Trophoblast cell (in vitro differentiated cells and primary cell): ENCODE results near the gene ITPRIPL2.

Source experiments
- DNase-seq, 2 donors: peaks; one replicate each; pipeline ENCODE4 v3.0.0-alpha.2; 2016
- H2AFZ ChIP-seq: 2 replicates; pipeline ENCODE4 v1.6.1; 2013; ENCODE audit warnings: low read length, moderate library complexity, mild to moderate bottlenecking; ENCODE audit not compliant: insufficient read depth, poor library complexity
- H2AK5ac ChIP-seq: 2 replicates; pipeline ENCODE4 v1.6.1; 2013; ENCODE audit warnings: mild to moderate bottlenecking, low read length
- H2BK120ac ChIP-seq: 2 replicates; pipeline ENCODE4 v1.6.1; 2013; ENCODE audit warnings: low read length, mild to moderate bottlenecking, moderate library complexity; ENCODE audit not compliant: insufficient read depth, poor library complexity
- H2BK12ac ChIP-seq: 2 replicates; pipeline ENCODE4 v1.6.1; 2013; ENCODE audit warnings: mild to moderate bottlenecking, low read length, moderate library complexity
- H2BK5ac ChIP-seq: 2 replicates; pipeline ENCODE4 v1.6.1; 2013; ENCODE audit warnings: low read length, low read depth, moderate library complexity, mild to moderate bottlenecking; ENCODE audit not compliant: poor library complexity
- H3K14ac ChIP-seq: 2 replicates; pipeline ENCODE4 v1.6.1; 2013; ENCODE audit warnings: mild to moderate bottlenecking, low read length
- H3K18ac ChIP-seq: 2 replicates; pipeline ENCODE4 v1.6.1; 2013; ENCODE audit warnings: mild to moderate bottlenecking, low read length
- H3K23ac ChIP-seq: 2 replicates; pipeline ENCODE4 v1.6.1; 2013; ENCODE audit warnings: low read length
- H3K27ac ChIP-seq: 2 replicates; pipeline ENCODE4 v1.5.1; 2013; ENCODE audit warnings: low read depth, mild to moderate bottlenecking, inconsistent platforms, low read length, moderate library complexity
- H3K27me3 ChIP-seq: 2 replicates; pipeline ENCODE4 v1.6.1; 2013; ENCODE audit warnings: inconsistent platforms, mild to moderate bottlenecking, low read length, moderate library complexity; ENCODE audit not compliant: insufficient read depth
- H3K36me3 ChIP-seq, 2 experiments: 1 replicate in 1 of 2; 2 replicates in 1 of 2; pipeline ENCODE4 v1.6.1; 2013; ENCODE audit warnings: low read length in 2 of 2, mild to moderate bottlenecking in 2 of 2, moderate library complexity in 1 of 2; ENCODE audit not compliant: insufficient read depth in 2 of 2, control insufficient read depth in 1 of 2
- H3K4ac ChIP-seq: 2 replicates; pipeline ENCODE4 v1.6.1; 2013; ENCODE audit warnings: low read depth, mild to moderate bottlenecking, low read length, moderate library complexity
- H3K4me1 ChIP-seq, 2 experiments: 1 replicate in 1 of 2; 2 replicates in 1 of 2; pipeline ENCODE4 v1.6.1; 2013; ENCODE audit warnings: low read length in 2 of 2, mild to moderate bottlenecking in 2 of 2, moderate library complexity in 1 of 2; ENCODE audit not compliant: insufficient read depth in 2 of 2, control insufficient read depth in 1 of 2
- H3K4me2 ChIP-seq: 2 replicates; pipeline ENCODE4 v1.6.1; 2013; ENCODE audit warnings: inconsistent platforms, mild to moderate bottlenecking, low read length, moderate library complexity
- H3K4me3 ChIP-seq: 2 replicates; pipeline ENCODE4 v1.5.1; 2013; ENCODE audit warnings: mild to moderate bottlenecking, low read depth, low read length, inconsistent platforms
- H3K79me1 ChIP-seq: one replicate; pipeline ENCODE4 v1.6.1; 2013; ENCODE audit warnings: low read length
- H3K79me2 ChIP-seq: 2 replicates; pipeline ENCODE4 v1.6.1; 2013; ENCODE audit warnings: low read length, mild to moderate bottlenecking; ENCODE audit not compliant: control insufficient read depth, insufficient read depth, poor library complexity
- H3K9ac ChIP-seq: 2 replicates; pipeline ENCODE4 v1.6.1; 2013; ENCODE audit warnings: mild to moderate bottlenecking, low read length
- H3K9me3 ChIP-seq: 2 replicates; pipeline ENCODE4 v1.6.1; 2013; ENCODE audit warnings: low read depth, mild to moderate bottlenecking, control low read depth, inconsistent platforms, low read length; ENCODE audit not compliant: insufficient read depth
- H4K12ac ChIP-seq: 2 replicates; pipeline ENCODE4 v1.6.1; 2013; ENCODE audit warnings: low read depth, mild to moderate bottlenecking, low read length, moderate library complexity
- H4K8ac ChIP-seq: 2 replicates; pipeline ENCODE4 v1.6.1; 2013; ENCODE audit warnings: low read depth, mild to moderate bottlenecking, low read length, moderate library complexity
- H4K91ac ChIP-seq: one replicate; pipeline ENCODE4 v1.6.1; 2013; ENCODE audit warnings: low read depth, mild to moderate bottlenecking, low read length, moderate library complexity
- WGBS: extraction: QIAGEN DNeasy Blood & Tissue Kit; methylation state at CpG from one replicate; pipeline ENCODE4 v1.1.7; 2013; ENCODE audit warnings: missing lambda C conversion rate; ENCODE audit not compliant: insufficient read length, insufficient coverage; ENCODE audit errors: extremely low coverage; 5-methylcytosine and 5-hydroxymethylcytosine counted together

Gene ITPRIPL2

DNA sequence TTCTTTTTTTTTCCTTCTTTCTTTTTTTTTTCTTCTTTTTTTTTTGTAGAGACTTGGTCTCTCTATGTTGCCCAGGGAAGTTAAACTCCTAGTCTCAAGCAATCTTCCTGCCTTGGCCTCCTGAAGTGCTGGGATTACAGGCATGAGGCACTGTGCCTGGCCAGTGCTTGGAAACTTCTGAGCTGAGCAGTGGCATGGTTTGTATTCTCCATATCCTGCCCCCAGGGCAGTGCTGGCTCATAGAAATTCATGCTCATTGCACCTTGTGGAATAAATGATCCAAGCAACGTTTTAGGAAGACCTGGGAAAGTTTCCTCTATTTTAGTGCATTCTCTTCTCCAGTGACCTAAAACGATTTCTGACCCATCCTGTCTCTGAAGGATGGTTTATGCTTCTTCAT is 37.5 kb downstream of the ITPRIPL2 start:
- H3K4me2 ChIP-seq, result no peak overlapping the region
- H3K18ac ChIP-seq, result no peak overlapping the region
- no CpG with 5 or more reads among the region's 2 CpGs for WGBS
- no peak overlapping the region for H3K27ac ChIP-seq
- H3K27me3 ChIP-seq, result no peaks in the 10 kb centered on the region
- no peak overlapping the region for H4K91ac ChIP-seq
- no peak overlapping the region for H3K14ac ChIP-seq
- DNase-seq, result no peak
- no peak overlapping the region for H4K8ac ChIP-seq
- H3K79me2 ChIP-seq, result no peaks in the 10 kb centered on the region
- no peak overlapping the region for H2AFZ ChIP-seq
- H3K9me3 ChIP-seq, result peaks cover 4% of the 10 kb centered on the region
- H3K4me1 ChIP-seq, result no peaks in the 10 kb centered on the region
- H2BK5ac ChIP-seq, result no peak overlapping the region
- no peaks in the 10 kb centered on the region for H3K36me3 ChIP-seq
- no peak overlapping the region for H3K9ac ChIP-seq
- no peaks in the 10 kb centered on the region for H3K79me1 ChIP-seq
- no peak overlapping the region for H2AK5ac ChIP-seq
- H2BK12ac ChIP-seq, result no peak overlapping the region
- H3K23ac ChIP-seq, result no peak overlapping the region
- H3K4me3 ChIP-seq, result no peak overlapping the region
- no peak overlapping the region for H4K12ac ChIP-seq
- no peak overlapping the region for H3K4ac ChIP-seq
- no peak overlapping the region for H2BK120ac ChIP-seq

DNA sequence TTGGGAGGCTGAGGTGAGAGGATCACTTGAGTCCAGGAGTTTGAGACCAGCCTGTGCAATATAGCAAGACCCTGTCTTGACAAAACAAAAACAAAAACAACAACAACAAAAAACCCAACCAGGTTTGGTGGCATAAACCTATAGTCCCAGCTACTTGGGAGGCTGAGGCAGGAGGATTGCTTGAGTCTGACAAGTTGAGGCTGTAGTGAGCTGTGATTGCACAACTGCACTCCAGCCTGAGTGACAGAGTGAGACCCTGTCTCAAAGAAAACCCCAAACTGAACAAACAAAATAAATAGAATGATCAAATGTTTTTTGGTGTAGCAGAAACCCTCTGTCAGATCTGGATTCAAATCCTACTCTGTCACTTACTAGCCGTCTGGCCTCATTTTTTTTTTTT is 38.3 kb downstream of the ITPRIPL2 start:
- H3K14ac ChIP-seq, result no peak overlapping the region
- H3K4ac ChIP-seq, result no peak overlapping the region
- no peak overlapping the region for H3K4me3 ChIP-seq
- no peak overlapping the region for H3K23ac ChIP-seq
- no peak overlapping the region for H3K9ac ChIP-seq
- H3K27me3 ChIP-seq, result no peaks in the 10 kb centered on the region
- WGBS, result no CpG with 5 or more reads among the region's 1 CpG
- no peak overlapping the region for H4K8ac ChIP-seq
- H3K27ac ChIP-seq, result no peak overlapping the region
- DNase-seq, result no peak
- no peak overlapping the region for H2AFZ ChIP-seq
- H3K79me2 ChIP-seq, result no peaks in the 10 kb centered on the region
- no peak overlapping the region for H2BK120ac ChIP-seq
- no peaks in the 10 kb centered on the region for H3K4me1 ChIP-seq
- no peaks in the 10 kb centered on the region for H3K36me3 ChIP-seq
- no peaks in the 10 kb centered on the region for H3K79me1 ChIP-seq
- H3K4me2 ChIP-seq, result no peak overlapping the region
- no peak overlapping the region for H2BK5ac ChIP-seq
- H3K18ac ChIP-seq, result no peak overlapping the region
- no peak overlapping the region for H2BK12ac ChIP-seq
- H2AK5ac ChIP-seq, result no peak overlapping the region
- H3K9me3 ChIP-seq, result peaks cover 4% of the 10 kb centered on the region
- no peak overlapping the region for H4K91ac ChIP-seq
- no peak overlapping the region for H4K12ac ChIP-seq

DNA sequence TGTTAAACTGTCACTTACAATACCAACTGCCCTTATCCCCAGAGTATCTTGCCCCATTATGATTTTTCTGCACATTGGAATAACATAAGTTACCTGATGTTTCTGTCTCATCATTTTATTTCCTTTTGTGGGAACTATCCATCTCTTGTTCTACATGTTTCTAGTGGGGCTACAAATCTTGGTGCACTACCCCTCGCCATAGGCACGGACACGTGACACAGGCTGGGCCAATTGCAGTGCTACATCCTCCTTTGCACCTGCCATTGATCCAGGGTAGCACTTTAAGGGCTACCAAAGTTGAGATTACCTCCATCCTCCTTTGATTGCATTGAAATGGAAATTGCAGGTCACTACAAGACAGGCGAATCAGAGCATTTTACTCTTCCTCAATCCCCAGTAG is 40.1 kb downstream of the ITPRIPL2 start:
- H3K4ac ChIP-seq, result no peak overlapping the region
- H2BK120ac ChIP-seq, result no peak overlapping the region
- H2BK12ac ChIP-seq, result no peak overlapping the region
- H3K79me1 ChIP-seq, result no peaks in the 10 kb centered on the region
- WGBS, result no CpG with 5 or more reads among the region's 4 CpGs
- DNase-seq, result no peak
- H3K4me1 ChIP-seq, result no peaks in the 10 kb centered on the region
- H4K8ac ChIP-seq, result no peak overlapping the region
- H4K12ac ChIP-seq, result no peak overlapping the region
- H3K27me3 ChIP-seq, result no peaks in the 10 kb centered on the region
- no peak overlapping the region for H2AK5ac ChIP-seq
- no peak overlapping the region for H3K4me2 ChIP-seq
- peaks cover 4% of the 10 kb centered on the region for H3K9me3 ChIP-seq
- H4K91ac ChIP-seq, result no peak overlapping the region
- no peak overlapping the region for H3K9ac ChIP-seq
- no peak overlapping the region for H3K4me3 ChIP-seq
- H3K18ac ChIP-seq, result no peak overlapping the region
- no peaks in the 10 kb centered on the region for H3K36me3 ChIP-seq
- H3K79me2 ChIP-seq, result no peaks in the 10 kb centered on the region
- H3K27ac ChIP-seq, result no peak overlapping the region
- H2AFZ ChIP-seq, result no peak overlapping the region
- no peak overlapping the region for H3K23ac ChIP-seq
- H3K14ac ChIP-seq, result no peak overlapping the region
- no peak overlapping the region for H2BK5ac ChIP-seq

DNA sequence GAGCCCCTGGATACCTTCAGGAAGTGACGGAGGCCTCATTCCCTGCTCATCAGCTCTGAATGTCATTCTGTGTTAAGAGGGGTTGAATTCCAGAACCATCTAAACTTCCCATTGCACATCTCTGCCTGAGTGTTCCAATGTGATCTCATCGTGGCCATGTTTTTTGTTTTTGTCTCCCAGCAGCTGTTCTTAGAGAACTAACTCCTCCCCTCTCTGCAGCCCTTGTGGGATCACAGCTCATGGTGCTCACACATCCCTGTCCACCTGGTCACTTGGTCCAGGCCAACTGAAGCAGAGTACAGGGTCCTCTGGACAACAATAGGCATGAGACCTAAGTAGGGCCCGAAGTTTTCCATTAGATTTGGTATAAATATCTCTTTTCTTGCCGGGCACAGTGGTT is 48.3 kb downstream of the ITPRIPL2 start:
- Histone ChIP-seq H3K27me3 (no peaks in the 10 kb centered on the region), H3K36me3 (no peaks in the 10 kb centered on the region), H3K4ac (no peak overlapping the region), H3K4me3 (no peak overlapping the region), H3K18ac (no peak overlapping the region), H2BK12ac (no peak overlapping the region), H3K14ac (no peak overlapping the region), H2BK5ac (no peak overlapping the region), H3K23ac (no peak overlapping the region), H3K9me3 (peaks cover 3% of the 10 kb centered on the region), H2AFZ (no peak overlapping the region), H3K4me1 (peaks cover 0 to 2% of the 10 kb centered on the region in 2 experiments), H3K27ac (no peak overlapping the region), H4K12ac (no peak overlapping the region), H3K79me2 (no peaks in the 10 kb centered on the region), H2AK5ac (no peak overlapping the region), H4K91ac (no peak overlapping the region), H3K9ac (no peak overlapping the region), H3K79me1 (no peaks in the 10 kb centered on the region), H2BK120ac (no peak overlapping the region), H4K8ac (no peak overlapping the region), H3K4me2 (no peak overlapping the region)
- DNase-seq, result no peak
- WGBS, result no CpG with 5 or more reads among the region's 4 CpGs
